Ecto neural progenitor cell (in vitro differentiated cells): Measurements from ENCODE around the gene C1QB.
A peak's percentile ranks its signal among the peaks of the same experiment; 100 is the strongest.

Source experiments
- DNase-seq: peaks from one replicate; pipeline ENCODE4 v3.0.0-alpha.2; 2018; ENCODE audit warnings: low spot score

C1QB gene, protein sequence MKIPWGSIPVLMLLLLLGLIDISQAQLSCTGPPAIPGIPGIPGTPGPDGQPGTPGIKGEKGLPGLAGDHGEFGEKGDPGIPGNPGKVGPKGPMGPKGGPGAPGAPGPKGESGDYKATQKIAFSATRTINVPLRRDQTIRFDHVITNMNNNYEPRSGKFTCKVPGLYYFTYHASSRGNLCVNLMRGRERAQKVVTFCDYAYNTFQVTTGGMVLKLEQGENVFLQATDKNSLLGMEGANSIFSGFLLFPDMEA

DNA sequence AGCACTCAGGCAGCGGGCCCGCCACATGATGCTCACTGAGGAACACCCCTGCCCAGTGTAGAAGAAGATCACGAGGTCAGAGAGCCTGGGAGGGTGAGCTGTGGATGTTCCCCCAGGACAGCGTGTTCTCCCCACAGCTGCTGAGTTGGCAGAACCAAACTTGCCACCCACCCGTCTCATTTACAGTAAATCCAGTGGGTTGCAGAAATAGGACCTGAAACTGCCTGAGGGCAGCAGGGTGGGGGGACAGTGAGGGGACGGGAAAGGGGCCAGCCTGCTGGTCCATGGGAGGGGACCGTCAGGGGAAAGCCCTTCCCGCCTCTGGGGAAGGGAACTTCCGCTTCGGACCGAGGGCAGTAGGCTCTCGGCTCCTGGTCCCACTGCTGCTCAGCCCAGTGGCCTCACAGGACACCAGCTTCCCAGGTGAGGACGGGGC lies at the start of gene C1QB:
TSS of gene C1QB (plus strand) at position 356 of the 436 bp plus-strand sequence. CDS start 6,227 bp downstream, outside the sequence.
- no peak for DNase-seq

DNA sequence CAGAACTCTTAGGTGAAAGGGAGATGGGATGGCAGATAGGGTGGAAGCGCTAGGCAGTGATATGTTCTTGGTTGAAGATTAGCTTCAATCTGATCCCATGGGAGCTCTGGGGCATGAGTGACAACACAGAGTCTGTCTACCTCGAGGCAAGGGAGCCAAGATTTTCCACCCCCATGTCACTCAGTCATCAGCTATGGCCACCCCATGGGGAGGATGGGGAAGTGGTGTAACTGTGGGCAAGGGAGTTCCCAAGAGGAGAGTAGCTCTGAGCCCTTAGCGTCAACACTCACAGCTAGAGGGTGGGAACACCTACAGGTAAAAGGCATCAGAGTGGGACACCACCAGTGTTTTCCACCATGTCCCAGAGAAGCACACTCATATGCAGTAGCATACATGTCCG lies 46.9 kb upstream of the C1QB start:
- DNase-seq = no peak

DNA sequence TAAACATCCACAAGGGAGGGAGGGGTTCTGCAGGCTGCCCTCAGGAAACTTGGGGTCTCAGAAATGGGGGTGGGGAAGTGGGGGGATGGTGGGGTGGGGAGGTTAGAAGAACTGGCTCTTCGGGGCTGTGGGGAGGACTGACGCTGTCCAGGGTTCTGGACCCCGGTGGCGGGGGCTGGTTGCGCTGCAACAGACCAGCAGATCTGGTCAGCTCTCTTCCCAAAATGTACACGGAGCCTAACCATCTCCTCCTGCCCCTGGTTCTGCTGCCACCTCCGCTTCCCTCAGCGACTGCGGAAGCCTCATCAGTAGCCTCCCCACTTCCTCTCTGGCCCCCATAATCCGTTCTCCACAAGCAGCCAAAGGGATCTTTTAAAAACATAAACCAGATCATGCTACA lies 45.9 kb upstream of the C1QB start:
- DNase-seq = no peak

DNA sequence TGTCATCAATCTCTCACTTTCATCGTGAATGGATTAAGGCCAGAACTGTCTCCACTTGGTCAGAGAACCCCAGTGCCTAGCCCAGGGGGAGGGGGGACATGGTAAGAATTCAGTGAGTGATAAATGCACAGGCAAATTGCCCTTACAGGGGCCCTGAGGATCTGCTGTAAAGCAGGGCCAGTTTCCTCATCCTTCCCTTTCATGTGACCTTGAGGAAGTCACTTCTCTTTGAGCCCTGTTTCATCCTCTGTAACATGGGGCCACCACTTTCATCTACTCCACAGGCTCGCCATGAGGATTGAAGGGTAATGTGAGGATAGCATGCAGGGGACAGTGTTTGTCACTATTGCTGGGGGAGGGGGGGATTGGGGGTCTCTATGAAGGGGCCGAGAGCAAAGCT lies 44.7 kb upstream of the C1QB start:
- DNase-seq = no peak

DNA sequence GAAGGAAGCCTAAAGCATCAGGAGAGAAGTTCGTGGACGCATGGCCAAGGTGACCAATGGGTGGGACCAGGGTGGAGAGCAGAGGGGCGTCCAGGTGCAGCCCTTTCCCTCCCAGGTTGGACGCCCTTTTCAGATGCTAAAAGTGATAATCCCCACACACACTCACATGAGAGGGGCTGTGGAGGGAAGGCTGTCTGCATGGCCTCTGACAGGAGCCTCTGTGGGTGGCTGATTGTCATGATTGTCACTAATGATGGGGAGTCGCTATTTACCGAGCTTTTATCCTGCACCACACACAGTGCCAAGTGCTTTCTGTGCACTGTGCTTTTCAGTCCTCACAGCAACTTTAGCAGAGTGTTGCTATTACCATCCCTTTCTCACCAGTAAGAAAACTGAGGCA lies 43.7 kb upstream of the C1QB start:
- DNase-seq = no peak

DNA sequence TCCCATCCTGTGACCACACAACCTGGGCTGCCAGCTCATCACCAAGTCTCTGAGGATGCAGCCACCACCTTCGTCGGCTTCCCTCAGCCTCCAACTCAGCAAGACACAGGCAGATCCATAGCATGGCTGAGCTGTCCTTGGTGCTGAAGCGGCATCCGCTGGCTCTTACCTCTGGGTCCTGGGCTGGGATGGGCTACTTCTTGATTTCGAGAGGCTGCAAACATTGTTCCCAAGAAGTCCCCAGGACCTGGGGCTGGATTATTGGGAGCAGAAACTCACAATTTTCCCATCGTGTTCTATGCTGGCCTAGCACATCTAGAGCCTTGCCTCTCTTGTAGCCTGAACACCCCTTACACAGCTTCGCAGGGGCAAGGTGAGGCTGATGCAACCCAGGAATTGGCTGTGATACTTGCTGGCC lies 41.5 kb upstream of the C1QB start:
- peak; percentile 88 for DNase-seq

DNA sequence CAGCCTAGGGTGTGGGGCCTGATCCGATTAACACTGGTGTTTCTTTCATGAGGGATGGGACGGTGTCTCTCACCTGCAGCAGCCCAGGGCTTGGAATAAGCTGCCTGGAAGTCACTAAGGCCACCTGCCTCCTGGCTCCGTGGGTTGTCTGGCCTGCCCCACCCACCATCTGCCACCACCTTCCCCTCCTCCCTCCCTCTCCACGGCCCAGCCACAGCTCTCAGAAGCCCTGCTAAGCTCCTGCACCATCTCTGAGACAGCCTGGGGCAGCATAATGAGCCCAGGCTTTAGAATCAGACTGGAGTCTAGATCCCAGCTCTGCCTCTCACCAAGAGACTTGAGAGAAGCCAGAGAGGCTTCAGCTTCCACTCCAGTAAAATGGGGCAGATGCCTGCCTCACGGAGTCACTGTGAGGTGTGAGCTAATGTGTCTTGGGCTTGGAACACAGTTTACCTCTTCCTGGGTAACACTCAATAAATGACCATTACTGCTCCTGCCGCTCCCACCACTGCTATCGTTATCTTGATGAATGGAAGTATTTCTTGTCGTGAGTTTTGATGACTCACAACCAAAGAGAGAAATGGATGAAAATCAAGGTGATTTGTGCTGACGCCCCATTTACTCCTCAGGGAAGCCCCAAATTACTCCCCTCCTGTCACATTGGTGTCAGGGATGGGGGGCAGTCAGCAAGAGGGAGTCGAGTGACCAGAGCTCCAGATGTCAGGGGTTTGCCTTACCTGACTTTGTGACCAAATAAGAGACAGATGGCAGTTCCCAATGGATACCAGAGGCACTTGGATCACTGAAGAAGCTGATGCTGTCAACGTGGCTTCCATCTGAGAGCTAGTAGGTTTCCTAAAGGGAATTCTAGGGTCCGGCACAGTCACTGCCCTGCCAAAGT lies 40.1 kb upstream of the C1QB start:
- no peak for DNase-seq

DNA sequence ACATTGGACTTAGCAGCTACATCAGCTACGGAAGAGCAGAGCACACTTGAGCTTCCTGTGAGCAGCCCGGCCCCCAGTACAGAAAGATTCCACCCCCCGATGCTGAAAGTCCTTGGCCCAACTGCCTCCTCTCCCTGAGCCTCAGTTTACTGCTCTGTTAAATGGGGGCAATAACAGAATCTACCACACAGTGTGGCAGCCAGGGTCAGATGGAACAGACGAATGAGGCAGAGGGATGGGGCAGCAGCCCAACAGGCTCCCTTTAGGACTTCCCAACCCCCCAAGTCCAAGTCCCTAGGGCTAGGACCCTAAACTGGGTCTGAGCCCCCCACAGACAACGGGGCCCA lies 39.5 kb upstream of the C1QB start:
- DNase-seq = no peak

DNA sequence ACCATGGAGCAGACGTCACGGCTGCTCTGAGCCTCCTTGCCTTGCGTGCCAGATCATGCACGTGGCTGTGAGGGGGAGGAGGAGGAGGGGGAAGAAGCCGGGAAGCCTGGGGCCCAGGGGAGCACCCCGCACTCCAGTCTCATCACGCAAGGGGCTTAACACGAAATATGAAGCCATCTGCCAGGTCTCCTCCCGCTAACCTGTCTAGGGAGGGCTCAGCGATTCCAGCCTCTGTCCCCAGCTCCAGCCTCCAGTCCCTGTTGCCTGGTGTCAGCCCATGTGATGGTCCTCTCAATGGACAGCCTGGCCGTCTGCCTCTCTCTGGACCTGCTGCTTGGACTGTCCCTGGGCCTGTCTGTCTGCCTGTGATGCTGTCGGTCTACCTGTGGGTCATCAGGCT lies 39.1 kb upstream of the C1QB start:
- DNase-seq = no peak

DNA sequence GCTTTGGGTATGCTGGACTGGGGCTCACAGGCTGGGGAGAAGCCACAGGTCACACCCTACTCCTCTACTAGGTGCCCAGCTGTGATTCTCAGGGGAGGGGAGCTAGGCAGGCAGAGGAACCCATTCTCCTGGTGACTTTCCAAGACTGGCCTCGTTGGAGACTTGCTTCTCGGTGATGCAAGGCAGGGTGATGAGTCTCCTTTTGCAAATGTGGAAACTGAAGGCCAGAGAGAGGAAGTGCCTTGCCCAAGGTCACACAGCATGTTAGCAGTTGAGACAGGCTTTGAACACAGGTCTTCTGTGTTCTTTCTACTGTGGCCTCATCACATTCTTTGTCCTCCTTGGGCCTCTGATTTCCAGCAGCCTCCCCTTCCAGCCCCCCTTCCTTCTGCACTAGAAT lies 37.1 kb upstream of the C1QB start:
- DNase-seq = no peak

DNA sequence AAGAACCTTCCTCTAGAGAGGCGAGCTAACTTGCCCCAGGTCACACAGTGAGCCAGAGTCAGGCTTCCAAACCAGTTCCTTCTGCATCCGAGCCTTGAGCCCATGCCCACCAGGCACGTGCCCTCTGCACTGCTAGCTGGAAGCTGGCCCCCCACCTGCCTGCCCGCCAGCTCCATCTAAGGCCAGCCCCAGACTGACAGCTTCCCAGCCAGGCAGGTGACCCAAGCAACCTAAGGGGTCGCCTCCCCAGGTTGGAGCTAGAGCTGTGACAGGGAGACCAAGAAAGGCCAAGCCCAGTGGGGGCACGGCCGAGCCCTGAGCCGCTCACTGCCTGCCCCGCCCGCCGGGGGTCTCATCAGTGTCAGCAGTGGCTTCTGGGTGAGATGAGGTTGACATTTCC lies 36.5 kb upstream of the C1QB start:
- DNase-seq = no peak

DNA sequence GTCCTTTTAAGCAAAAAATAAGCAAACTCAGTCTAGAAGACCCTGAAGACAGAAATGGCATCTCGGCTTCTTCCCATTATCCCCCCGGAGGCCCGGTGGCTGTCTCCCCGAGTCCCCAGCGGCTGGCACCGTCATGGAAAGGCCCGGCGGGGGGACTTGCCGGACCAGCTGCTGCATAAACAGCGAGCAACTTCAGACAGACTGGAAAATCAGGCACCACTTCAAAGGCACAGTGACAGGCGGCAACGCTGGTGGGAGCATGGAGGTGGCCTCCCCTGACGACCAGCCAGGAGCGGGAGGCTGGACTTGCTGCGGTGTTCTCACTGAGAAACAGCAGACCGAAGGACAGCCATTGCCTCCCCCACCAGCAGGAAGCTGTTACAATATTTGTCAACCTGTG lies 35.0 kb upstream of the C1QB start:
- no peak for DNase-seq

DNA sequence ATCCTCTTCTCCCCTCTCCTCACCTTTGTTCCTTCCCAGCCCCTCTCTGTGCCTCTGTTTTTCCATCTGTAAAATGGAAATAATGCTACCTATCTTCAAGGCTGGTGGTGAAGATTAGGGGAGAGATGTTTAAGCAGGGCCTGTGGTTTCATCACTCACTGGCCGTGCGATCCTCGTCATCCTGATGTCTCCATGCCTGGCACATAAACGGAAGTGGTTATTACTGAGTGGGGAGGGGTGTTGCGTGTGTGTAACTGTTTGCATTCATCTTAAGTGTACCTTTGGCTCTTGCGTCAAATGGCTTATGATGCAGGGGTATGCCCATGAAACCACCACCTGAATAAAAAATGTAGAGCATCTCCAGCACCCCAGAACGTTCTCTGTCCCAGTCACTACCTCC lies 33.8 kb upstream of the C1QB start:
- no peak for DNase-seq

DNA sequence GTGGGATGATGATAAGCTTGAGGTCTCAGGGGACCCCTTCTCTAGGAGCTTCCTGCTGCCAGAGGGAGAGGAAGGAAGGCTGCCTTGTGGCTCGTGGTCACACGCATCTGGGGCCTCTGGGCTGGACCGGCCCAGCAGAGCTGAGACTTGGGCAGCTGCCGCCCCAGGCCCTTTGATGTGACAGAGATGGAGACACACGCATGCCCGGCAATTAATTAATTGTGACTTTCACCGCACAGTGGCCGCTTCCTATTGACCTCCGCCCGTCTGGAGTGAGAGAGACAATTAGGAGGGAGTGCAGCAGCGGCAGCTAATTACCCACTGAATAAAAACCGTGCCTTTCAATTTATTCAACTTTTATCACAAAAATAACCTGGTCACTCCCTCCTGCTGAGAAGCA lies 33.2 kb upstream of the C1QB start:
- no peak for DNase-seq

DNA sequence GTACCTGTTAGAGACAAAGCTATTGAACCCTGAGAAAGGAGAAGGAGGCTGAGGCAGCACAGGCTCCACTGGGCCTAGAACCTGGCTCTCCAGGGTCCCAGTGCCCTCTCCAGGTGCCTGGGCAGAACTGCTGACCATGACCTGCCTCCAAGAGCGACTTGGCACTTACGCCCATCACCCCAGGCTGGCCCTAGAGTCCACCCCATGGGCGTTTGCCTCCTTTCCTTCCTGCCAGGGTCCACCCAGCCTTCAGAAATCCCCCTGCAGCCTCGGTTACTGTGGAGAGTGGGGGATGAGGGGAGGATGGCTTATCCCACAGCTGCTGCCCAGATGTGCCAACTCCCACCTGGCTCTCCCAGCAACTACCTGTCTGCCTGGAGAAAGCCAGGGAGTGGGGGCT lies 31.3 kb upstream of the C1QB start:
- DNase-seq = no peak

DNA sequence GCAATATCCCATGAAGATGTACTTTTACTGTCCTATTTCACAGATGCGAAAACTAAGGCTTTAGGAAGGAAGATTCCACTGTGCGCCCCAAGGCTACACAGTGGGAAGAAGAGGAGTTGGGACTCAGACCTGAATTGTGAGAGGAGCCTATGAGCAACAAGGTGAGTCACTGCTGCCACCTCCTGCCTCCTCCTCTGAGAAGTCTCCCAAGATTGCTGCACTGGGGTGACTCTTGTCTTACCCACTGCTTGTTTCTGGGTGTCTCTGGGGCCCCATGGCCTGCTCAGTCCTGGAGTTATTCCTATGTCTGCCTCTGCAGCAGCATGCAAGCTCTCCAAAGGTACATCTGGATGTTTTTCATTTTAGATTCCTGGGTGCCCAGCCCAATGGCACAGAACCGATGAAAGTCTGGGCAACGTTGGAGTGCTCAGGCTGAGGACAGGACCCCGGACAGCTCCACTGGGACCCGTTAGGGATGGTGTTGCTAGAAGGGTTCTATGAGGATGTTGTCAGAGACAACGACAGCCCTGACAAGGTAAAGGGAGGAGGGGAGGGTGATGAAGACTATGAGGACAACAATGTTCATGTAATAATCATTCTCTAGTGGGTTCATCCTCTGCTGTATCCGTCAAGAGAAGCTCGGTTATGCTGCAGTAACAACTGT lies 27.6 kb upstream of the C1QB start:
- no peak for DNase-seq

DNA sequence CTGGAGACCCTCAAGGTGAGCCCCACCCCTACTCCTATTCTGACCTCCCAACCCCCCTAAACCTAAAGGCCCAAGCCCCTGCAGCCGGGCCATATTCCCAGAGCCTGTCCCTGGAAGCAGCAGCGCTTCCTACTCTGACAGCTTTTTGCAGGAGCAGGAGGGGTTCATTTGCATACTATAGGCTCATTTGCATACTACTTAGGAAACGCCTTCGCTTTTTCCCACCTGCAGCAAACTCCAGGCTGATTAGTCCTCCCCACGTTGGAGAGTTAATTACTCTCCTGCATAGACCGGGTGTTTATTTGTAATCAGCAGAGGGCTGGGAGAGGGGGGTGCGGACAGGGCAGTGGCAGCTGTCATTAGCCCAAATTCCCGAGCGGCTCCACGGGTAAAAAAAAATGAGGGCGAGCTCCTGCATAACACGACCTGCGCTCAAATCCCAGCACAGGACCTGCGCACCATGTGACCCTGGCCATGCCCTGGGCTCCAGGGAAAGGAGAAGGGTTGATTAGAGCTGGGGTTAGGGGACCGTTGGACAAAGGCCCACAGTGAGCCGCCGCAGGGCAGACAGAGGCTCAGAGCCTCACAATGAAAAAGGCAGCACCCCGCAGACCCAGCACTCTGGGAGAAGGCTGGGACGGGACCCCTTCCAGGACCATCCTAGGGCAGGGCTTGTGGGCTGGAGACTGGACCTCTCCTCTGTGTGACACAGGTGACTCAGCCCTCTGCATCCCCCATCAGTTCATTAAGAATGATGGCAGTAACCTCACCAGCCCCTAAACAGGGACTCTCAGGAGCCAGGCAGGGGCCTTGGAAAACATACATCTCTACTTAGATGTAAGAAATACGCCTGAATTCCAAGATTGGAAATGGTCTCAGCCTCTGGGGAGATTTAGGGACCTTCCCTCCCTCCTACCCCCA lies 26.5 kb upstream of the C1QB start:
- DNase-seq = no peak

DNA sequence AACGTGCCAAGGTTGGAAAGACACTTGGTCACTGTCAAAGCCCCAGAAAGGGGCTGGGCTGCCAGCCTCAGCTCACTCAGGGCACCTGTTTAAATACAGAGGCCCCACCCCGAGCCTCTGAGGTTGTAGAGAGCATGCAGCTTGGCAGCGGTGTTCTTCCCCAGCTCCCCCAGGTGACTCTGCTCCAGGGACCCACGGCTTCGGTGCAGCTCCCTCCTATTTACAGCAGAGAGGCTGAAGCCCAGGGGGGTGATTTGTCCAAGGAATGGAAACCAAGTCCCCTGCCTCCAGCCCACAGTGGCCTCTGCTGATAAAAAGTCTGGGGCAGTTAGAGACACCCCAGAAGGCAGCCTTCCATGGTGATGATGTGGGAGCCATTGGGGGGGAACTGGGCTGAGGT lies 25.7 kb upstream of the C1QB start:
- DNase-seq = no peak

DNA sequence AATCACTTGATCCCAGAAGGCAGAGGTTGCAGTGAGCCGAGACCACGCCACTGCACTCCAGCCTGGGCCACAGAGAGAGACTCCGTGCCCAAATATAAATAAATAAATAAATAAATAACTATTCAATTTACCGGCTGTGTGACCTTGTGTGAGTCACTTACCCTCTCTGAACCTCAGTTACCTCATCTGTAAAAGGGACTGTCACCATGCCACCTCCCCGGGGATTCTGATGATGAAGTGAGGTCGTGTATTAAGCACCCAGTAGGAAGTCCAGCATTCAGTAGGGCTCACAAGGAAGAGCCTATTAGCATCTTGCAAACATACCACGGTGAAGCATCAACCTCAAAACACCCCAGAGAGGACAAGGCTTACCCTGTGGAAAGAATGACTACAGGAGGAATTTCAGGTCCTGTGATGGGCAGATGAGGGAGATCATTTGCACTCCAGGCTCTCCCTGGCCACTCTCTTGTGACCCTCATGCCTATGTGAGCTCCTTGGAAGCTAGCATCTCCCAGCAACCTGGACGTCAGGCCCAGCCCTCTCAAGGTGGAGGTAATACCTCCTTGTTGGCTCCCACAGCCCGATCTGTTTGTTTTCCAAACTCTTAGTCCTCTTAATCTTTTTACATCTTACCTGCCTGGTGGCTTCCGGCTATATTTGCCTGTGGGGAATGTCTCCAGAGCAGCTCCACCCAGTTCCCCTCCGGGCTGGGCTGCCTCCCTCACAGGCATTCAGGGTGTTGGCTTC lies 24.2 kb upstream of the C1QB start:
- DNase-seq = no peak

DNA sequence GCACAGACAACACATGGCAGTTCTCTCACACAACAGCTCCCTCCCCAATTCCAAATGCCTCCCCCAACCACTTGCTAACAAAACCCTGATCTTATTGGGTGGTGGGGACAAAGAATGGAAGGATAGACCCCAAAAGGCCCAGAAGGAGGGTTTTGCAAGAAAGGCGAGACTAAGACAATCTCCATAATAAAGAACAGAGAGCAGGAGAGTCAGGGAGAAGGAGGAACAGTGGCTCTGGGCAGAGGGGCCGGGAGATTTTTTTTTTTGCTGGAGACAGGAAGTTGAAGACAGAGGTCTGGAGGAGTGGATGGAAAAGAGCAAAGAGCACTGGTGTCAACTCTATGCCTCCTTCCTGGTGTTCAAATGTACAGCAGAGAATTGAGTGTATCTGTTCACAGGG lies 23.1 kb upstream of the C1QB start:
- DNase-seq = no peak

DNA sequence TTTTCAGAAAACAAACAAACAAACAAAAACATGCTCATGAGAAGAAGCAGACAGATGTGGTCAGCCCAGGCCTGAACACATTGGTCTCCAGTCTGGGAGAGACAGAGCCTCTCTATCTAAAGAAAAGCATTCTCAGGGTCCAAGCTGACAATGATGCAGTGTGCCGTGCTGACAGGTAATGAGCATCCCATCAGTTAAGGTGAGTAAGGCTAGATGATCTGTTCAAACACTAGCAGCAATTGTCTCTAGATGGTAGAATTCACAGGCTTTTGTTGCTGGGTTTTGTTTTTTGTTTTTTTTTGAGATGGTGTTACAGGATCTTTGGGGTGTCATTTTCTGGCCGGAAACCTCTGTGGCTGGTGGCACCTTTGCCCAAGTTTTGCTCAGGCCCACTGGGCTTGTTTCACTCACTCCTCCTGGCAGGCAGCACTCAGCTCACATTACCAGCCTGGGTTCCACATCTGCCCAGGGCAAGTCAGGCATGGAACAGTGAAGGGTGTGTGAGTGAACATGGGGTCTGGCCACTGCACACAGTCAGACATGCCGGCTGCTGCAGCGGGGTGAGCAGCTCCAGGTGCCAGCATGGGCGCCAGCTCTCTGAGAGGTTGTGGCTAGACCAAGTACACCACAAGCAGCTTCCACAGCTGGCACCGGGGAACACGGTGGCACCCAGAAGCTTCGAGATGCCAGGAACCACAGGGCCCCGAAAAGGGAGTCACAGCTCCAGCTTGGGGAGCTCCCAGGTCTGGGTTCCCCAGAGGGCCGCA lies 19.2 kb upstream of the C1QB start:
- no peak for DNase-seq
